ENCODE measurements around the gene SPAAR. TPM values are rescaled to one million over a fixed set of nuclear protein-coding genes. Genes with fewer than 3 reads are reported as not detected.
"Not testable (repeated sequence)": the region's sequence is repeated elsewhere in the genome, so short reads cannot be mapped to it uniquely, and the experiment has no call there.

Gene SPAAR, protein sequence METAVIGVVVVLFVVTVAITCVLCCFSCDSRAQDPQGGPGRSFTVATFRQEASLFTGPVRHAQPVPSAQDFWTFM
- not detected in 2 replicates for total RNA-seq (2014; rRNA removed; shearing (Covaris generic))

DNA sequence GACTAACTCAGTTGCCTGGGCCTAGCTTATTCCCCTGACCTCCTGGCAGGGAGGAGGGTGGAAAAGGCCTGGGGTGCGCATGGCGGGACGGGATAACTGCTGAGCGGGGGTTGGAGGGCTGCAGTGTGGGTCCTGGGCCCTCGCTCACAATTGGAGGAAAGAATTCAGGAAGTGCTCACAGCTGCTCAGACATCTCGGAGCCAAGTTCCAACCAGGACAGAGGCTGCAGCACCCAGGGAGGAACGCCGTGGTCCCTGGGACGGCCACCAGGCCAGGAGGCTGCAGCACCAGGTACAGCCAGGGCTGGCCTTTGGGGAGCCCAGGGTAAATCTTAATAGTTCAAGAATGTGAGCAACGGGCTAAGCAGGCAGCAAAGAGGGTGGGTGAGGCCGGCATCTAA is at the start of gene SPAAR:
TSS of gene SPAAR (plus strand) at position 217 of the 400 bp plus-strand sequence. CDS start 974 bp downstream, outside the sequence.
- DNase-seq (ENCODE audit: low read depth), result no peak

DNA sequence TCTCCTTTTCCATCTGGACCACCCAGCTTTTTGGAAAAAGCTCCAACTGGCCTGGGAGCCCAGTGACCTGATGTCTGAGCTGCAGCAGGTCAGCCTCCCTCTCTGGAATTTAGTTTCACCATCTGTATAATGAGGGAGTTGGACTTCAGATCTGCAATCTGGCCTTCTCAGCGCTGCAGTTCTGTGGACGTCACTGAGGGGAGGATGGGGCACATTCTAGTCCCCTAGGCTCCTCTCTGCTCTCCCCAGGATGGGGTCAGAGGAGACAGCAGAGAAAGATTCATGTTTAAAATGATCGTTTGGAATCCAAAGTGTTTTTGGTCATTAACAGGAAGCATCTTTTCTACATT is 49.3 kb upstream of the SPAAR start:
- no peak for DNase-seq (ENCODE audit: low read depth)

DNA sequence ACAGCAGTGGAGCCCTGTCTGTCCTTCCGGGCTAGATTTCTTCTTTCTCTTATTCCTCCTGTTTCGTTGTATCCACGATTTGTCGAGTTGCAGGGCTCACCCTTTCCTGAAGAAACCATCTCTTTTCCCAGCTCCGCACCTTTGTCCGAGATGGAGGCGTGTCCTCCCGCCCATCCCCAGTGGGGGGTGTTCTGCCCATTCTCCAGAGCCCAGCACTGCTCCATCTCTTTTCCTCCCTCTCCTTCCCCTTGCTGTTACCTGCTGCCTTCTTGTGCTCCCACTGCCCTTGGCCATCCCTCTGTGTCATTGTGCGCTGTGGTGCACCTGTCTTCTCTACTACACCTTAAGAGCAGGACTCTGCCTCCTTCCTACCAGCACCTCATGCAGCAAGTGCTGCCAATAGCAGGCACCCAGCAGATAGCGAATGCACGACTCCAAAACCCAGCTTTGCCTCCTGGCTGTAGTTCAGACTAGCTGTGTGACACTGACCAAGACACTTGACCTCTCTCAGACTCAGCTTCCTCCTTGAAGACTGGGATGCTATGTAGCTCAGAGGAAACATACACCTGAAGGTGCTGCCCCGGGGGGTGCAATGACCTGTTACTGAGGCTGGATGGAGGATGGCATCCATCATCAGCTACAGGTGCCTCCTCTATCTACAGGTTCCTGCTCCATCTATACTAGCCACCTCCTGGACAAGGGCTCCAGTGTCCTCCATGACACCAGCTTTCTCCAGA is 48.0 kb upstream of the SPAAR start:
- no peak for DNase-seq (ENCODE audit: low read depth)

DNA sequence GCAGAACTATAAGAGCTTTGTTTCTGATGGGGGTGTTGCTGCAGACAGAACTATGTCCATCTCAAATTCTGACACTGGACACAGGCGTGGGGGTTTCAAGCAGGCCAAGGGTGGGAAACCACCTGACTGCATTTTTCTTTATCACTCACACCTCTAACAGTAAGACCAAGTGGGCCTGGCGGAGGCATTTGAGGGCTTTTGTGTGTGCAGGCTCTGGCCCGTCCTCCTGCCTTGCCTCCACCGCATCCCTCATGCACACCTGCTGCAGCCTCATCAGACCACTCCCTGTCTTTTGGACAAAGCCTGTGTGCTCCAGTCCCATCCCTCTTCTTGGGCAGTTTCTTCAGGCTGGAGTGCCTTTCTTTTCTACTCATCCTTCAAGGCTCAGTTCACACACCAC is 47.0 kb upstream of the SPAAR start:
- DNase-seq (ENCODE audit: low read depth), result no peak

DNA sequence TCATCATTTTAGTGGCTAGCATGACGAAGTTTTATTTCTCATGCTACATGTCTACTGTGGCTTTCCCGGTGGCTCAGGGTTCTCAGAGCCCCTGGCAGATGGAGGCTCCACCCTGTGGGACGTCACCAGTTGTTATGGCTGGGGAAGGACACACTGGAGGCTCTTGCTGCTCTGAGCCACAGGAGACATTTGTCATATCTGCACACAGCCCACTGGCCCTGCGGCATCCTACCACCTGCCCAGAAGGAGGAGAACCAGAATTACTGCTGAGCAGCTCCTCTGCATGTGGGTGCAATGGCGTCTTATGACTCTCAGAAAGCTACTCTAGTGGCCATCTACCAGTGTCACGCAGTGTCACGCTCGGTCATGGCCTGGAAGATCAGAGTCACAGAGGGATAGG is 45.7 kb upstream of the SPAAR start:
- DNase-seq (ENCODE audit: low read depth), result no peak

DNA sequence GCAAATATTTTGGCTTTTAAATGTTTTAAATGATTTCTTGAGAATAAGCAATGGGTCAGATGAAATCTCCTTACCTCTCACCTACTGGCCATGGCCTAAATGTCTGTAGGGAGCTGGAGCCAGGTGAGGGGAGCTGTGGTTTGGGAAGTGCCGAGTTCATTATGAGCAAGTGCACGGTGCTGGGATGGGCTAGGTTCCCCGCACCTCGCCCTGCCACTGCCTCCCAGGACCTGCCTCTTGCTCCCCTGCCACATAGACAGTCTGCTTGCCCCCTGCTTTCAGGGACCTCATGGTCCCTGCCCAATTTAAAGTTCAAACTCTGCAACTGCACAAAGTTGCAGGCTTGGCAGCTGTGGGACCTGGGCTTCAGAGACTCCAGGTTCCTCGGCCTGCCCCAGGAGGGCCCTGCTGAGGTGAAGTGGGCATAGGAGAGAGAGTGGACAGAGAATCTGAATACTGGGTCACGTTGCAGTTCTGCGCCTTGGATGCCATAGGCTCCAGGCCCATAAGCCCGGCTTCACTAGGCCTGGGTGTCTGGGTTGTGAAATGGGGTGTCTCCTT is 44.5 kb upstream of the SPAAR start:
- no peak for DNase-seq (ENCODE audit: low read depth)

DNA sequence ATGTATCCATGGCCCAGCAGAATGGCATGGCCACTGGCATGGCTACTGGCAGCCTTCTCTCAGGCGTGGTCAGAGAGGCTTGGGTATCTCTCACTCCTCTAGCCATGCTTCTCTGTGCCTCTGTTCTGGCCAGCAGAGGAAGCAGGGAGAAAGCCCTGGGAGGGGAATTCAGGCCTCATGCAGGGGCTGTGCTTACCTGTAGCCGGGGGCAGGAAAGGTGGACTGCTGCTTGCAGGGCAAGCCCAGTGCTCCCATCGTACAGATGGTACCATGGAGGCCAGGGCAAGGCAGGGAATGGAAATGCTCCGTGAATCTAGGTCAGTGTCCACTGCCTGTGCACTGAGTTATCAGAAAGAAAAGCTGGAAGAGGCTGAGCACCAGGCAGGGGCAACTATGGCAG is 41.8 kb upstream of the SPAAR start:
- no peak for DNase-seq (ENCODE audit: low read depth)

DNA sequence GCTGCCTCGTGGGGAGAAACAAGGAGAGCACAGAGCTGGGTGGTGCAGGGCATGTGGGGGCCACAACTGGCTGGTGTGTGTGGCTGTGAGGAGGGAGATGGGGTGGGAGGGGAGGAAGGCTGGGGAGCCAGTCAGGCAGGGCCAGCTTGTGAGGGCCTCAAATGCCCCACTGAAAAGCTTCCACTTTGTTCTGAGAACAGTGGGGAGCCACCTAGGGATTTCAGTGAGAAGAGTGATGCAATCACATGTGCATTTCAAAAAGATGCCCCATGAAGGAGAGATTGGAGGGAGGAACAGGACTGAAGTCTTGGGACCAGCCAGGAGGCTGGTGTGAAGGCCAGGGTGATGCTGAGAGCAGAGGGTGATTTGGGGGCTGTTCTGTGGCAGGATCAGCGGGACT is 40.4 kb upstream of the SPAAR start:
- DNase-seq (ENCODE audit: low read depth), result no peak

DNA sequence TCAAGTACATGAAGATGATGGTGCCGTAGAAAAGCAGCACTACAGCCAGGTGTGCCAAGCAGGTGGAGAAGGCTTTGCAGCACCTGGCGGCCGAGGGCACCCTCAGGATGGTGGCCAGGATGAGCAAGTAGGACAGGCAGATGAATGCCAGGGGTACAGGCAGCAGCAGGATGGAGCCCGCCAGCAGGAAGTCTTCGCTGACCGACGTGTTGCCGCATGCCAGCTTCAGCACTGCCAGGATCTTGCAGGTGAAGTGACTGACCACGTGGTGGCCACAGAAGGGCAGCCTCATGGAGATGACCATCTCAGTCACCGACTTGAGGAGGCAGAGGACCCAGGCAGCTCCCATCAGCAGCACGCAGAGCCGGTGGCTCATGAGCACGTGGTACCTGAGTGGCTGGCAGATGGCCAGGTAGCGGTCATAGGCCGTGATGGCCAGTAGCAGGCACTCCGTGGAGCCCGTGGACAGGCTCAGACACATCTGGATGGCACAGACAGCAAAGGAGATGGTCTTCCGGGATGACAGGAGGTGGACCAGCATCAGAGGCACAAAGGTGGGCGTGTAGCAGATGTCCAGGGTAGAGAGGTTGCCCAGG is 39.6 kb upstream of the SPAAR start:
- no peak for DNase-seq (ENCODE audit: low read depth)

DNA sequence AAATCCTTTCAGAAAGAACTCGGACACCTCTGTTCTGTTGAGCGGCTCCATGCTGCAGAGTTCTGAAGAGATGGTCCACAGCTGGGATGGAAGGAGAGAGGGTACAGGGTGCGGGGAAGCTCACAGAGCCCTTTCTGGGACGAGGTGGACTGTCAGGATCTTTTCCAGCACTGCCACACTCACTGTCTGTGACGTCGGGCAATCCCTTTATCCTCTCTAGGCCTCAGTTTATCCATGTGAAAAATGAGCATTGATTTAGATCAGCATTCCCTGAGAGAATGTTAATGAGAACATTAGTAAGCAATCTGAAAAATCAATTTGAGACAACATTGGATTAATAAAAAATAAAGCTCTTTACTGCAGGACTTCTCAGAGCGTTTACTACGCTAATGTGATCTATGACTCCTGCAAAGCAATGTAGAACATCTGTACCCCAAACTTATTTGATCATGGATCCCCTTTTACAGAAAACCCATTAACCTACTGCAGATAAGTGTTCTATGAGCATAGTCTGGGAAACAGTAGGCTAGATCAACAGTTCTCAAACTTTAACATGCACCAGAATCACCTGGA is 38.9 kb upstream of the SPAAR start, which contains the start of gene OR13J1:
TSS of gene OR13J1 (minus strand) at position 51 of the 573 bp plus-strand sequence. CDS start at position 51, 0 bp downstream.
- no peak for DNase-seq (ENCODE audit: low read depth)

DNA sequence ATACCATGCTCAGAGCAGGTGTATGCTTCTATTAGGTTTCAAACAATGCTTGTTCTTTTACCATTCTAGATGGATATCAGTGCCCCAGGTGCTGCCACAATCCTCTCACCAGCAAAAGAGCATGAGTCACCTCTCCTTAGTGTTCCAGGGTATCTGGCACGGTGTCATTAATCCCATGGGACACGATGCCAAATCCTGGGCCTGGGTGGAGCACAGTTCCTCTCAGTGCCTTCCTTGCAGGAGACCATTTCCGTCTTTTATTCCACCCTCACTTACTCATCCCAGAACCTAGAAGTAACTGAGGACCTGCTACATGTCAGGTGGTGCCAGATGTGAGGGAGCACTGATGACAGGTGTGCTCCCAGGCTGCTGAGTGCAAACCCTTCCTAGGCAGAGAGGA is 37.7 kb upstream of the SPAAR start:
- DNase-seq (ENCODE audit: low read depth), result peak; percentile 93

DNA sequence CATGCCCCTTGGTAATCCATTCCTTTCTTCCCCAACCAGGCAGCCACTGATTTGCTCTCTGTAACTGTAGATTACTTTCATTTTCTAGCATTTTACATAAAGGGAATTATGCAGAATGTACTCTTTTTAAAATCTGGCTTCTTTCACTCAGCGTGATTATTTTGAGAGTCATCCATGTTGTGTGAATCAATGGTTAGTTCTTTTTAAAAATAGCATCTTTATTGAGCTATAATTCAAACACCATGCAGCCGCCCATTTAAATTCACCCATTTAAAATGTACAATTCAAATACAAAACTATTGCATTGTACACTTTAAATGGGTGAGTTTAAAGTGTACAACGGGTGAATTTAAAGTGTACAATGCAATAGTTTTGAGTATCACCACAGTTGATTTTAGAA is 36.8 kb upstream of the SPAAR start:
- no peak for DNase-seq (ENCODE audit: low read depth)

DNA sequence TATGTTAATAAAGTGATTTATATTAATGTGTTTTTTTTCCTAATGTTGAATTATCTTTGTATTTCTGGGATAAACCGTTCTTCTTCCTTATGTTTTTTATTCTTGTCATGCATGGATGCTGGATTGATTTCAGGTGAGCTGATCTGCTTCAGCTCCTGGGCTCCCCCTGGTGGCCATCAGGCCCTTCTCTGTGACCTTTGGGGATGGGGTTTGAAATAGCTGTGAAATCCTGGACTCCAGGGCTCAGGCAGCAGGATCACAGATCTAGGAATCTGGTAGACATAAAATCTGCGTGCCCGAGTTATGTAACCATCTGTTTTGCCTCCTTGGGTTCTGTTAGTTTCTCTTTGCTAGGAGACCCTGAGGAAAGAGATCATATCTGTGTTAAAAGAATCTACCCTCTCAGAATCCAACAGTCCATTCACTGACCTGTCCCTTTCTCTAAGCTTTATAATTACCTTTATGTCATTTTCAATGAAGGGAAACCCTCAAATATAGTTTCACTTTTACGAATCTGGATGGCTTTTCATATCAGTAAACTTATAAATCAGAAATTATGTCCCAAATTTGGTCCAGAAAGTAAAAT is 26.9 kb upstream of the SPAAR start:
- DNase-seq (ENCODE audit: low read depth), result peak; percentile 76

DNA sequence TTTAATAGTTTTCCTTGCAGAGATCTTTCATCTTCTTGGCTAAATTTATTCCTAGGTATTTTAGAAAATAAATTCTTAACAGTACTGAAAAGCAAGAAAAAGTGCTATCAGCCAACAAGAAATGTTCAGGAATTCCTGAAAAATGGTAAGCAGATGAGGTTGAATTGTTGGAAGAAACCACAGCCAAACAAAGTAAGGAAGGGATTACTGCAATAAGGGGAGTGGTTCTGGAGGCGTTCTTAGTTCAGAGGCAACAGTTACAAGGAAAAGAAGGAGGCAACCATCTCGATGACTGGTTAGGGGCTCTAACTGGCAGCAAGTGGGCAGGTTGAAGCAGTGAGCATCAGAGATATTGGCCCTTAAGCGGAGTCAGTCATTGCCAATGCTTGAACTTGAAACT is 26.3 kb upstream of the SPAAR start:
- DNase-seq (ENCODE audit: low read depth), result peak; percentile 12

DNA sequence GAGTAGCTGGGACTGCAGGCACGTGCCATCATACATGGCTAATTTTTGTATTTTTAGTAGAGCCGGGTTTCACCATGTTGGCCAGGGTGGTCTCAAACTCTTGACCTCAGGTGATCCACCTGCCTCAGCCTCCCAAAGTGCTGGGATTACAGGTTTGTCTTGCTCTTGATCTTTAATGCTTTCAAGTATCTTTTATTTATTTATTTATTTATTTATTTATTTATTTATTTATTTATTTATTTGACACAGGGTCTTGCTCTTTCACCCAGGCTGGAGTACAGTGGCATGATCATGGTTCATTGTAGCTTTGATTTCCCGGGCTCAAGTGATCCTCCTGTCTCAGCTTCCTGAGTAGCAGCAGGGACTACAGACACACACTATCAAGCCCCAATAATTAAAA is 24.4 kb upstream of the SPAAR start:
- DNase-seq (ENCODE audit: low read depth), result not testable (repeated sequence)

DNA sequence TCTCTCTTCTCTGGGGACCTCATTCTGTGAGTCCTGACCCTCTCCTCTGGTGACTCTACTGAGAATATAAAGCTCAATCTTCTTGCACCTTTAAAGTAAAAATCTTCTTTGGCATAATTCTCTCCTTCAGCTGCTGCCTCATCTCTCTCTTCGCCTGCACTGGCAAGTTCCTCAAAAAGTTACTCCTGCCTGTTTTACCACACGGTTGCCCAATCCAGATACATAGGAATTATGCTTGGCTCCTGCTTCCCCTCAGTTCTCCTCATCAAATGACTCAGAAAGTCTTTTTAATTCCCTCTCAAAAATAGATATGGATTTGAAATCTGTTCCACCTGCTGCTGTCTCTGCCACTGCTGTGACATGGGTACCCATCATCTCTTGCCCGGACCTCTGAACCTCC is 17.6 kb upstream of the SPAAR start:
- no peak for DNase-seq (ENCODE audit: low read depth)

DNA sequence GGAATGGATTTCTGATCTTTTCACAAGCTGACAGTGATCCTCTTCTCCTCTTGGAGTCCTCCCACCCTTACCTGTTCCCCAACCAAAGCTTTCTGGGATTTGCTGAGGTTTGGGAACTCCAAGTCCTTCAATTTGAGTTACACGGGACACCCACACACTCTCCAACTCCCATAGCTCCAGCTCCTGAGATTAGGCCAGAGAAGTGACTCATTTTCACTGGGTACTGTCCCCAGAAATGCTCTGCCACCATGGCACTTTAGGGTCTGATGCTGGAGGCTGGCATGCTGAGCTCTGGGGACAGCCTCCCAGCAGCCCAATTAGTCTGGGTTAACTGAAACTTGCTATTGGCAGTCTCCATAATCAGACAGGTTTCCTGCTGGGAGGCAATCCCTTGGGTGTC is 17.2 kb upstream of the SPAAR start:
- DNase-seq (ENCODE audit: low read depth), result no peak

DNA sequence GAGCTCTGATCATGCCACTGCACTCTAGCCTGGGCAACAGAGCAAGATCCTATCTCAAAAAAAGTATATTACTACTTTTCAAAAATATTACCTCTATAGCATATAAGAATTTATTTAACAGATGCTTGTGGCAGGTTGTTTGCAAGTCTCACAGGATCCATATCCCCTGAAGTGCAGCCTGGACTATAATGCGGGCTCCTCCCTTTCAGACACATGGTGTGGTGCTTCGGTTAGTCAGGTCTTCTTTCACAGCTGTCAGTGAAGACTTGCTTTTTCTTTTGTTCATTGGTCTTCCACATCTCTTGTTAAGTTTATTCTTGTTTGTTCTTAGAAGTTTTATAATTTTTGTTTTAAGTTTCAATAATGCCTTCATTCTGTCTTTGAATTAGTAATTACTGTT is 12.7 kb upstream of the SPAAR start:
- DNase-seq (ENCODE audit: low read depth), result no peak

DNA sequence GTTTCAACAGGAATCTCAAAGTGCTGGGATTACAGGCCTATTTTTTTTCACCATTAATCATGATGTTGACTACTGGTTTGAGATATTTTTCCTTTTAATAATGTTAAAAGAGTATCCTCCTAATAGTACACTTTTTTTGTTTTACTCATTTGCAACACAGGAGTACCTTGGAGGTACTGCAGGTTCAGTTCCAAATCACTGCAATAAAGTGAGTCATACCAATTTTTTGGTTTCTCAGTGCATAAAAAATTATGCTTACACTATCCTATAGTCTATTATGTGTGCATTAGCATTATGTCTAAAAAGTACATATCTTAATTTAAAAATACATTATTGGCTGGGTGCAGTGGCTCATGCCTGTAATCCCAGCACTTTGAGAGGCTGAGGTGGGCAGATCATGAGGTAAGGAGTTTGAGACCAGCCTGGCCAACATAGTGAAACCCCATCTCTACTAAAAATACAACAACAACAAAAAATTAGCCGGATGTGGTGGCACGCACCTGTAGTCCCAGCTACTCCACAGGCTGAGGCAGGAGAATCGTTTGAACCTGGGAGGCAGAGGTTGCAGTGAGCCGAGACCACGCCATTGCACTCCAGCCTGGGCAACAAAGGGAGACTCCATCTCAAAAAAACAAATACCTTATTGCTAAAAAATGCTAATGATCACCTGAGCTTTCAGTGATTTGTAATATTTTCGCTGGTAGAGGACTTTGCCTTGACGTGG is 11.8 kb upstream of the SPAAR start:
- not testable (repeated sequence) for DNase-seq (ENCODE audit: low read depth)

DNA sequence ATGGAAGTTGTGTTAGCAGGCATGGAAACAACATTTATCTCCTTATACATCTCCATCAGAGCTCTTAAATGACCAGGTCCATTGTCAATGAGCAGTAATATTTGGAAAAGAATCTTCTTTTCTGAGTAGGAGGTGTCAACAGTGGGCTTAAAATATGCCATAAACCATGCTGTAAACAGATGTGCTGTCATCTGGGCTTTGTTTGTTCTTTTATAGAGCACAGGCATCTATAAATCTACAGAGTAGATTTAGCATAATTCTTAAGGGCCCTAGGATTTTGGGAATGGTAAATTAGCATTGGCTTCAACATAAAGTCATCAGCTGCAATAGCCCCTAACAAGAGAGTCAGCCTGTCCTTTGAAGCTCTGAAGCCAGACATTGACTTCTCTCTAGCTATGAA is 11.0 kb upstream of the SPAAR start:
- no peak for DNase-seq (ENCODE audit: low read depth)

DNA sequence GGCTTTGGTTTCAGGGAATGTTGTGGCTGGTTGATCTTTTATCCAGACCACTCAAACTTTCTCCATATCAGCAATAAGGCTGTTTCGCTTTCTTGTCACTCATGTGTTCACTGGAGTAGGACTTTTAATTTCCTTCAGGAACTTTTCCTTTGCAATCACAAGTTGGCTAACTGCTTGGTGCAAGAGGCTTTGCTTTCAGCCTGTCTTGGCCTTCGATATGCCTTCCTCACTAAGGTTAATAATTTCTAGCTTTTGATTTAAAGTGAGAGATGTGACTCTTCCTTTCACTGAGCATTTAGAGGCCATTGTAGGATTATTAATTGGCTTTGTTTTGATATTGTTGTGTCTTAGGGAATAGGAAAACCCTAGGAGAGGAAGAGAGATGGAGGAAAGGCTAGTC is 10.3 kb upstream of the SPAAR start:
- no peak for DNase-seq (ENCODE audit: low read depth)

DNA sequence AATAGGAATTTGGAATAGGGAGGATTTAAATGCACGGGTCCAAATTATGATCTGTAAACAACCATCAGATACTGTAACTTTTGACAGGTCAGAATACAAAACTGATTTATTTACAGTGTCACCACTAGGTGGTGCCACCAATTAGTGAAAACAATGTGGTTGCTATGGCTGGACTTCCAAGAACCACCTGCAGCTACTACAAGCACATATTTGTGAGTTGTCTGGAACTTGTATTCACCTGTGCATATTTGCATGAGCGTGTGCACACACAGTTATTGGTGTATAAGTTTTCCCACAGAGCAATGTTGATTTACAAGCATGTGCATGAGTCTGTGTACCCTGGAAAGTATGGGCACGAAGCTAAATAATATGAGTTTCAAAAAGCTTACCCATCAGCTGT is 6.2 kb upstream of the SPAAR start:
- DNase-seq (ENCODE audit: low read depth), result peak; percentile 69

All from M059J (cell line).